PC-3 (cell line): Measurements from ENCODE around the gene XNDC1N. TPM values are rescaled to one million over a fixed set of nuclear protein-coding genes. Genes with fewer than 3 reads are reported as not detected.

ENCODE experiments used
- ATAC-seq: fragments of 200-7000 bp; cut with Tn5 transposase; 2 replicates; pipeline ENCODE4 v1.9.1; 2020; ENCODE audit warnings: mild to moderate bottlenecking, moderate library complexity
- BruUV-seq: library from RNA; stranded (reverse); fragments of 400-500 nt; replicated peaks from 2 replicates; lab custom pipeline; 2021; lab: Mats Ljungman, UMichigan
- CTCF ChIA-PET: fragments of 300-600 bp; sonication (Branson Sonifier 250); formaldehyde crosslinking; loops from one replicate; lab custom pipeline; 2022; ENCODE audit warnings: antibody characterized with exemption; lab: Charles Lee
- POLR2A ChIA-PET: fragments of 300-600 bp; sonication (Branson Sonifier 250); formaldehyde crosslinking; loops from one replicate; lab custom pipeline; 2022; ENCODE audit warnings: antibody characterized with exemption; ENCODE audit not compliant: unreplicated experiment; lab: Charles Lee
- DNase-seq: peaks from one replicate; pipeline ENCODE4 v3.0.0-alpha.2; 2015
- H2AFZ ChIP-seq: fragments of 300-600 bp; sonication (generic); 2 replicates; pipeline ENCODE4 v1.6.0; 2016; ENCODE audit warnings: antibody characterized with exemption, low read length
- H3F3A ChIP-seq: fragments of 300-600 bp; sonication (generic); one replicate; pipeline ENCODE4 v1.6.0; 2017; ENCODE audit warnings: antibody characterized with exemption, low read length, control low read depth, mild to moderate bottlenecking; ENCODE audit not compliant: unreplicated experiment
- H3K27ac ChIP-seq: fragments of 300-600 bp; sonication (generic); 2 replicates; pipeline ENCODE4 v1.5.1; 2016; ENCODE audit warnings: mild to moderate bottlenecking, low read length
- H3K27me3 ChIP-seq: fragments of 300-600 bp; sonication (generic); 2 replicates; pipeline ENCODE4 v1.6.1; 2016; ENCODE audit warnings: low read length, mixed read lengths
- H3K36me3 ChIP-seq: fragments of 300-600 bp; sonication (generic); 2 replicates; pipeline ENCODE4 v1.6.1; 2016; ENCODE audit warnings: low read depth, mixed run types, low read length, mixed read lengths
- H3K4me1 ChIP-seq: fragments of 300-600 bp; sonication (generic); 2 replicates; pipeline ENCODE4 v1.5.1; 2016; ENCODE audit warnings: low read length; ENCODE audit not compliant: insufficient read depth
- H3K4me2 ChIP-seq: fragments of 300-600 bp; sonication (generic); 2 replicates; pipeline ENCODE4 v1.6.0; 2016; ENCODE audit warnings: low read length
- H3K4me3 ChIP-seq: fragments of 300-600 bp; sonication (generic); 2 replicates; pipeline ENCODE4 v1.5.1; 2016; ENCODE audit warnings: mild to moderate bottlenecking, low read length, mixed read lengths
- H3K79me2 ChIP-seq: fragments of 300-600 bp; sonication (generic); 2 replicates; pipeline ENCODE4 v1.6.1; 2017; ENCODE audit warnings: low read length, mixed read lengths
- H3K9ac ChIP-seq: fragments of 300-600 bp; sonication (generic); 2 replicates; pipeline ENCODE4 v1.6.0; 2016; ENCODE audit warnings: mild to moderate bottlenecking, low read length
- H3K9me2 ChIP-seq: fragments of 300-600 bp; sonication (generic); replicated peaks from 2 replicates; pipeline ENCODE4 v1.6.1; 2016; ENCODE audit warnings: mixed run types, low read length, mixed read lengths
- H3K9me3 ChIP-seq: fragments of 300-600 bp; sonication (generic); 2 replicates; pipeline ENCODE4 v1.6.1; 2016; ENCODE audit warnings: low read length, mixed read lengths
- H4K20me1 ChIP-seq: fragments of 300-600 bp; sonication (generic); 2 replicates; pipeline ENCODE4 v1.6.1; 2016; ENCODE audit warnings: low read length, mixed read lengths
- EZH2 ChIP-seq: fragments of 300-600 bp; sonication (generic); IDR thresholded peaks from one replicate; pipeline ENCODE4 v1.6.1; 2017; ENCODE audit warnings: antibody characterized with exemption, mild to moderate bottlenecking, low read length; ENCODE audit not compliant: unreplicated experiment
- EZH2phosphoT487 ChIP-seq: fragments of 300-600 bp; sonication (generic); IDR thresholded peaks from 2 replicates; pipeline ENCODE4 v1.6.1; 2018; ENCODE audit warnings: mild to moderate bottlenecking, antibody characterized with exemption, low read length, borderline replicate concordance
- intact Hi-C: fragments of 100-400 bp; cut with micrococcal nuclease; formaldehyde crosslinking; loops from 2 replicates; pipeline ENCODE4 v1.9.0; 2023
- total RNA-seq: library from RNA; depleted of rRNA; stranded (reverse); fragments of >200 nt; gene quantifications from 2 replicates; pipeline ENCODE4 v1.2.3, GENCODE V29; 2014
- TF ChIP-seq, protein P1 (sequence below): fragments of 300-600 bp; sonication (generic); conservative IDR thresholded peaks from 2 replicates; pipeline ENCODE4 v1.5.1; 2017; ENCODE audit warnings: antibody characterized with exemption, low read depth, mild to moderate bottlenecking, low read length

The XNDC1N gene
- total RNA-seq, 1 experiment from 2014 or later, result 14.0 TPM

DNA sequence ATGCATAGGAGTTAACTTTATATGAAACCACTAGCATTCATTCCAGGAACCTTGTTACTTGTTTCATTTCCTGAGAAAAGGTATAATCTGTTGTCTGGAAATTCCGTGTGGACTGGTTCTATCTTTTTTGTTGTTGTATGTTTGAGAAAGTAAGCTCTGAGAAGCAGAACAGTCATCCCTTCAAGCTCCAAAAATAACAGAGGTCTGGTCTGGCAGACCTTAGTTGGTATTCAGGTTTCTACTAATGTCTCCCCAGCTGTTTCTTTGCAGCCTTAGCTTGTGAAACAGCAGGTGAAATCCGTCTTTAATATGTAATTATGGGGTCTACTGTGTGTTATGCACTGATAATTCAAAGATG is 2.8 kb upstream of the XNDC1N start:
- TF ChIP-seq EZH2phosphoT487 (no peak), EZH2 (no peak)
- TF ChIP-seq, protein P1, sequence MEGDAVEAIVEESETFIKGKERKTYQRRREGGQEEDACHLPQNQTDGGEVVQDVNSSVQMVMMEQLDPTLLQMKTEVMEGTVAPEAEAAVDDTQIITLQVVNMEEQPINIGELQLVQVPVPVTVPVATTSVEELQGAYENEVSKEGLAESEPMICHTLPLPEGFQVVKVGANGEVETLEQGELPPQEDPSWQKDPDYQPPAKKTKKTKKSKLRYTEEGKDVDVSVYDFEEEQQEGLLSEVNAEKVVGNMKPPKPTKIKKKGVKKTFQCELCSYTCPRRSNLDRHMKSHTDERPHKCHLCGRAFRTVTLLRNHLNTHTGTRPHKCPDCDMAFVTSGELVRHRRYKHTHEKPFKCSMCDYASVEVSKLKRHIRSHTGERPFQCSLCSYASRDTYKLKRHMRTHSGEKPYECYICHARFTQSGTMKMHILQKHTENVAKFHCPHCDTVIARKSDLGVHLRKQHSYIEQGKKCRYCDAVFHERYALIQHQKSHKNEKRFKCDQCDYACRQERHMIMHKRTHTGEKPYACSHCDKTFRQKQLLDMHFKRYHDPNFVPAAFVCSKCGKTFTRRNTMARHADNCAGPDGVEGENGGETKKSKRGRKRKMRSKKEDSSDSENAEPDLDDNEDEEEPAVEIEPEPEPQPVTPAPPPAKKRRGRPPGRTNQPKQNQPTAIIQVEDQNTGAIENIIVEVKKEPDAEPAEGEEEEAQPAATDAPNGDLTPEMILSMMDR, result no peak
- no TSS peak for BruUV-seq
- Histone ChIP-seq H3K9ac (no peak overlapping the region), H3F3A (no peaks in the 10 kb centered on the region), H3K27me3 (no peaks in the 10 kb centered on the region), H4K20me1 (peaks cover 15% of the 10 kb centered on the region), H3K4me2 (peak overlapping the region; percentile 33), H2AFZ (no peak overlapping the region), H3K27ac (no peak overlapping the region), H3K9me2 (no peaks in the 10 kb centered on the region), H3K79me2 (peaks cover 92% of the 10 kb centered on the region), H3K4me3 (no peak overlapping the region), H3K36me3 (no peaks in the 10 kb centered on the region), H3K4me1 (peaks cover 26% of the 10 kb centered on the region), H3K9me3 (no peaks in the 10 kb centered on the region)
- POLR2A ChIA-PET, result no interaction called here
- intact Hi-C loops, result no loop called here
- DNase-seq, result no peak
- CTCF ChIA-PET, result no interaction called here
- ATAC-seq, result no peak

DNA sequence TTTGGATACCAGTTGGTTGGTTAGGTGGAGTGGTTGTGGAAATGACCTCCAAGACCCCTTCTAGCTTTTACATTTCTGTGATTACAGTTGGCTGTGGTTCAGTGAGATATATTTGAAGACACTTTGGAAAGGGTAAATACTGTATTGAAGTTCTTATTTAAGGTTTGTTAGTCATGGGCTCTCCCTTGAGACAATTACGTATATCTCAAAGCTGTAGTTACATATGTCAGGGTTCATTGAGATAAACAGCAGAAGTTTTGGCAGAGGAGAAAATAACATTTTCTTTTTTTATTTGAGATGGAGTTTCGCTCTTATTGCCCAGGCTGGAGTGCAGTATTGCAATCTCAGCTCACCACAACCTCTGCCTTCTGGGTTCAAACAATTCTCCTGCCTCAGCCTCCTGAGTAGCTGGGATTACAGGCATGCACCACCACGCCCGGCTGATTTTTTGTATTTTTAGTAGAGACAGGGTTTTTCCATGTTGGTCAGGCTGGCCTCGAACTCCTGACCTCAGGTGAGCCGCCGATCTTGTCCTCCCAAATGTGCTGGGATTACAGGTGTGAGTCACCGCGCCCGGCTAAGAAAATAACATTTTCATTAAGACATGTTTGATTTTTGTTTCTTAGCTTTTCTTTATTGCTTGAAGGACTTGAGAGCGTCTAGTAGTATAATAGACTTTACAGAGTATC is 2.3 kb upstream of the XNDC1N start:
- peak overlapping the region; percentile 76 for H3K4me3 ChIP-seq
- DNase-seq (no peak), ATAC-seq (no peak)
- no peak overlapping the region for H3K9ac ChIP-seq
- no peaks in the 10 kb centered on the region for H3K9me2 ChIP-seq
- no peaks in the 10 kb centered on the region for H3F3A ChIP-seq
- intact Hi-C loops, result no loop called here
- H2AFZ ChIP-seq, result no peak overlapping the region
- POLR2A ChIA-PET, result interaction anchor here (0.6 kb wide), 1 partner anchor 157 kb away, joined by 3 read pairs; no protein-coding TSS in a partner anchor
- no peaks in the 10 kb centered on the region for H3K9me3 ChIP-seq
- peak overlapping the region; percentile 80 for H3K4me2 ChIP-seq
- TF ChIP-seq EZH2phosphoT487 (no peak), EZH2 (no peak)
- TF ChIP-seq, protein P1, result no peak
- H3K79me2 ChIP-seq, result peaks cover 87% of the 10 kb centered on the region
- no peak overlapping the region for H3K27ac ChIP-seq
- no peaks in the 10 kb centered on the region for H3K36me3 ChIP-seq
- peaks cover 15% of the 10 kb centered on the region for H4K20me1 ChIP-seq
- CTCF ChIA-PET, result no interaction called here
- BruUV-seq, result no TSS peak
- H3K27me3 ChIP-seq, result no peaks in the 10 kb centered on the region
- H3K4me1 ChIP-seq, result peaks cover 26% of the 10 kb centered on the region

DNA sequence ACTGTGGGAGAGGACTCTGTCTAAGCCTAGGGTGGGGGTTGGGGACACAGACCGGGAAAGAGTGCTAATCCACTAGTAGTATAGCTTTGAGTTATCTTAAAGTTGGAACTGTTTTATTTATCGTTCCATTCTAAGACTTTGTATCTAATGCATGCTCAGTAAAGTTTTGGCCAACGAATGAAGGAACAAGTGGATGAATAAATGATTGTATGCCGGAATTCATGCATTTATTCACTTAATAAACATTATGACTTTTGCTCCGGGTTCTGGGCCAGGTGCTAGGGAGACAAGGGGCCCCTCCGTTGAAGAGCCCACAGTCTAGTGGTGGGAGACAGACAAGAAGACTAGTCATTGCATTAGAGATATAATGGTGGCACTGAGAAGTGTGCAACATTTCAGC is 1.1 kb upstream of the XNDC1N start:
- peak overlapping the region; percentile 76 for H3K4me3 ChIP-seq
- peak overlapping the region; percentile 87 for H3K9ac ChIP-seq
- no peak overlapping the region for H3K27ac ChIP-seq
- H3K79me2 ChIP-seq, result peaks cover 74% of the 10 kb centered on the region
- no peaks in the 10 kb centered on the region for H3F3A ChIP-seq
- no peaks in the 10 kb centered on the region for H3K36me3 ChIP-seq
- H3K9me3 ChIP-seq, result no peaks in the 10 kb centered on the region
- H3K4me1 ChIP-seq, result peaks cover 26% of the 10 kb centered on the region
- no peak for DNase-seq
- BruUV-seq, result TSS peak; percentile 24
- H3K4me2 ChIP-seq, result peak overlapping the region; percentile 80
- H3K9me2 ChIP-seq, result no peaks in the 10 kb centered on the region
- no peaks in the 10 kb centered on the region for H3K27me3 ChIP-seq
- TF ChIP-seq, protein P1, result no peak
- TF ChIP-seq EZH2phosphoT487 (no peak), EZH2 (no peak)
- H4K20me1 ChIP-seq, result peaks cover 11% of the 10 kb centered on the region
- peak overlapping the region; percentile 94 for H2AFZ ChIP-seq
- CTCF ChIA-PET, result interaction anchor here (1.0 kb wide), 1 partner anchor 501 kb away, joined by 5 read pairs; no protein-coding TSS in a partner anchor
- intact Hi-C loops, result no loop called here
- ATAC-seq, result no peak
- POLR2A ChIA-PET, result interaction anchor here (0.5 to 0.6 kb wide), 3 partner anchors 10 to 84 kb away, joined by 3 read pairs; no protein-coding TSS in a partner anchor
